OCI-LY3 (cell line): ENCODE measurements around the gene PATJ.
A peak's percentile ranks its signal among the peaks of the same experiment; 100 is the strongest.

Experiments
- H2AFZ ChIP-seq: fragments of 200-600, 300-600 bp; shearing (Covaris generic); 2 replicates; pipeline ENCODE4 v1.6.0; 2014; ENCODE audit warnings: antibody characterized with exemption, low read depth, low read length
- H3K27ac ChIP-seq: fragments of 200-600, 300-600 bp; sonication (generic); 2 replicates; pipeline ENCODE4 v1.5.1; 2014; ENCODE audit warnings: mild to moderate bottlenecking, low read length, moderate library complexity, mixed read lengths
- H3K27me3 ChIP-seq: fragments of 200-600, 300-600 bp; sonication (generic); 2 replicates; pipeline ENCODE4 v1.6.1; 2014; ENCODE audit warnings: low read depth, low read length, mixed read lengths
- H3K36me3 ChIP-seq: fragments of 200-600, 300-600 bp; sonication (generic); replicated peaks from 2 replicates; pipeline ENCODE3; 2014; ENCODE audit warnings: low read depth, low read length, mixed read lengths
- H3K4me1 ChIP-seq: fragments of 300-600, 200-600 bp; sonication (generic); 2 replicates; pipeline ENCODE4 v1.6.1; 2014; ENCODE audit warnings: low read length, mixed read lengths
- H3K4me2 ChIP-seq: fragments of 200-600, 300-600 bp; sonication (generic); 2 replicates; pipeline ENCODE4 v1.6.1; 2014; ENCODE audit warnings: low read length, mixed read lengths
- H3K4me3 ChIP-seq: fragments of 300-600, 200-600 bp; sonication (generic); 2 replicates; pipeline ENCODE4 v1.5.1; 2014; ENCODE audit warnings: antibody characterized with exemption, mild to moderate bottlenecking, low read length, moderate library complexity
- H3K79me2 ChIP-seq: fragments of 300-600, 200-600 bp; shearing (Covaris generic); 2 replicates; pipeline ENCODE4 v1.6.1; 2014; ENCODE audit warnings: mild to moderate bottlenecking, low read length, mixed read lengths
- H3K9ac ChIP-seq: fragments of 300-600, 200-600 bp; shearing (Covaris generic); 2 replicates; pipeline ENCODE4 v1.6.0; 2014; ENCODE audit warnings: mild to moderate bottlenecking, low read length, moderate library complexity
- H3K9me3 ChIP-seq: fragments of 200-600, 300-600 bp; shearing (Covaris generic); 2 replicates; pipeline ENCODE4 v1.6.1; 2014; ENCODE audit warnings: low read length, mixed read lengths; ENCODE audit not compliant: insufficient read depth
- H4K20me1 ChIP-seq: fragments of 200-600, 300-600 bp; sonication (generic); 2 replicates; pipeline ENCODE4 v1.6.1; 2016; ENCODE audit warnings: low read length, mixed read lengths; ENCODE audit not compliant: insufficient read depth
- EZH2phosphoT487 ChIP-seq: fragments of 200-600 bp; shearing (Covaris generic); IDR thresholded peaks from 2 replicates; pipeline ENCODE4 v1.6.1; 2018; ENCODE audit warnings: antibody characterized with exemption, mixed run types, low read depth
- TF ChIP-seq, protein P1 (sequence below): fragments of 200-600, 300-600 bp; sonication (generic); IDR thresholded peaks from 2 replicates; pipeline ENCODE4 v1.5.1; 2014; ENCODE audit warnings: antibody characterized with exemption, low read length, low read depth

PATJ gene

DNA sequence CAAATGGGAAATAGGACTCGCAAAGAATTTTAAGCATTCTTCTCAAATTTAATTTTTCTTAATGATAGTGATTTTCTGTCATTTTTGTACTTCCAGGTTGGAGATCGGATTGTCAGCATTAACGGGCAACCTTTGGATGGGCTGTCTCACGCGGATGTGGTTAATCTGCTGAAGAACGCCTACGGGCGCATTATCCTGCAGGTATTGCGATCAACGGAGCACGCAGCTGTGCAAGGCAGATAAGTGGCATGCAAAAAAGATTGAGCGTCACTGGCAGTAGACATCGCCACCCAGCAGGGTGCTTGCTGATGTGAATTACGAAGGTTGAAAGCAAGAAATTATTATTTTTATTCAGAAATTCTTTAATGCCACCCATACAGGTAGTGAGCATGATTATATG lies 386.5 kb downstream of the PATJ start:
- H3K4me1 ChIP-seq: no peaks in the 10 kb centered on the region
- no peaks in the 10 kb centered on the region for H4K20me1 ChIP-seq
- TF ChIP-seq EZH2phosphoT487: no peak
- TF ChIP-seq, protein P1, sequence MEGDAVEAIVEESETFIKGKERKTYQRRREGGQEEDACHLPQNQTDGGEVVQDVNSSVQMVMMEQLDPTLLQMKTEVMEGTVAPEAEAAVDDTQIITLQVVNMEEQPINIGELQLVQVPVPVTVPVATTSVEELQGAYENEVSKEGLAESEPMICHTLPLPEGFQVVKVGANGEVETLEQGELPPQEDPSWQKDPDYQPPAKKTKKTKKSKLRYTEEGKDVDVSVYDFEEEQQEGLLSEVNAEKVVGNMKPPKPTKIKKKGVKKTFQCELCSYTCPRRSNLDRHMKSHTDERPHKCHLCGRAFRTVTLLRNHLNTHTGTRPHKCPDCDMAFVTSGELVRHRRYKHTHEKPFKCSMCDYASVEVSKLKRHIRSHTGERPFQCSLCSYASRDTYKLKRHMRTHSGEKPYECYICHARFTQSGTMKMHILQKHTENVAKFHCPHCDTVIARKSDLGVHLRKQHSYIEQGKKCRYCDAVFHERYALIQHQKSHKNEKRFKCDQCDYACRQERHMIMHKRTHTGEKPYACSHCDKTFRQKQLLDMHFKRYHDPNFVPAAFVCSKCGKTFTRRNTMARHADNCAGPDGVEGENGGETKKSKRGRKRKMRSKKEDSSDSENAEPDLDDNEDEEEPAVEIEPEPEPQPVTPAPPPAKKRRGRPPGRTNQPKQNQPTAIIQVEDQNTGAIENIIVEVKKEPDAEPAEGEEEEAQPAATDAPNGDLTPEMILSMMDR: no peak
- H3K4me2 ChIP-seq: no peak overlapping the region
- no peak overlapping the region for H3K4me3 ChIP-seq
- no peaks in the 10 kb centered on the region for H3K79me2 ChIP-seq
- H3K9me3 ChIP-seq: no peaks in the 10 kb centered on the region
- no peak overlapping the region for H3K27ac ChIP-seq
- H3K9ac ChIP-seq: no peak overlapping the region
- no peak overlapping the region for H2AFZ ChIP-seq
- no peaks in the 10 kb centered on the region for H3K36me3 ChIP-seq
- no peaks in the 10 kb centered on the region for H3K27me3 ChIP-seq

DNA sequence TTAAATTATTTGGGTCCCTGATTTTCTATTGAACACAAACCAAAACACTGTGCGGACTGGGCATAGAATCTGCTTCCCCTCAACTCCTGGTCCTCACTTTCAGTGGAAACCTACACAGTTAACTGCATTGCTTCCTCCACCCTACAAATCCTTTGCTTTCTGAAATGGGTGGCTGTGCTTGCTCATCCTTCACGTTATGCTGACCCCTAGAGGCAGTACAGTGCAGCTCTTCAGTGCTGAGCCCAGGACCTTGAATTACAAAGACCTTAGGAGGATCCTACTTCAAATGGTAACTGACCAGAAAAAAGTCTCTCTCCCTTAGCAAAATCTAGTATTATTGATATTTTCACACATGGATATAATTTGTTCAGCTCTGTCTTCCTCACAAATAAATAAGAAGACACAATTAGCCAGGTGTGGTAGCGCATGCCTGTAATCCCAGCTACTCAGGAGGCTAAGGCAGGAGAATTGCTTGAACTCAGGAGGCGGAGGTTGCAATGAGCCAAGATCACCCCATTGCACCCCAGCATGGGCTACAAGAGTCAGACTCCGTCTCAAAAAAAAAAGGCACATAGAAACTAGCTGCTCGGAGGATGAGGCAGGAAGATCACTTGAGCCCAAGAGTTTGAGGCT lies 388.9 kb downstream of the PATJ start:
- H3K27ac ChIP-seq: no peak overlapping the region
- no peak overlapping the region for H3K4me3 ChIP-seq
- no peaks in the 10 kb centered on the region for H3K79me2 ChIP-seq
- H3K9ac ChIP-seq: no peak overlapping the region
- H4K20me1 ChIP-seq: no peaks in the 10 kb centered on the region
- no peaks in the 10 kb centered on the region for H3K4me1 ChIP-seq
- H3K27me3 ChIP-seq: no peaks in the 10 kb centered on the region
- H3K9me3 ChIP-seq: no peaks in the 10 kb centered on the region
- no peak for TF ChIP-seq EZH2phosphoT487
- TF ChIP-seq, protein P1: peak; percentile 78
- H3K4me2 ChIP-seq: no peak overlapping the region
- no peaks in the 10 kb centered on the region for H3K36me3 ChIP-seq
- no peak overlapping the region for H2AFZ ChIP-seq

- H3K36me3 ChIP-seq: no peaks in the 10 kb centered on the region
- H3K4me2 ChIP-seq: no peak overlapping the region
- H3K4me1 ChIP-seq: no peaks in the 10 kb centered on the region
- H3K4me3 ChIP-seq: no peak overlapping the region
- H3K27ac ChIP-seq: no peak overlapping the region
- no peak overlapping the region for H2AFZ ChIP-seq
- TF ChIP-seq, protein P1: no peak
- TF ChIP-seq EZH2phosphoT487: no peak
- no peak overlapping the region for H3K9ac ChIP-seq
- H4K20me1 ChIP-seq: no peaks in the 10 kb centered on the region
- H3K79me2 ChIP-seq: no peaks in the 10 kb centered on the region
- H3K27me3 ChIP-seq: no peaks in the 10 kb centered on the region
- no peaks in the 10 kb centered on the region for H3K9me3 ChIP-seq
These were observed 395.7 kb downstream of the PATJ start for GRCh38 chr1:62138029-62138428.

- H2AFZ ChIP-seq: no peak overlapping the region
- no peak overlapping the region for H3K4me2 ChIP-seq
- H3K79me2 ChIP-seq: no peaks in the 10 kb centered on the region
- H3K27me3 ChIP-seq: no peaks in the 10 kb centered on the region
- no peak overlapping the region for H3K27ac ChIP-seq
- TF ChIP-seq EZH2phosphoT487: no peak
- TF ChIP-seq, protein P1: no peak
- no peaks in the 10 kb centered on the region for H4K20me1 ChIP-seq
- no peaks in the 10 kb centered on the region for H3K4me1 ChIP-seq
- H3K36me3 ChIP-seq: no peaks in the 10 kb centered on the region
- no peak overlapping the region for H3K4me3 ChIP-seq
- H3K9me3 ChIP-seq: no peaks in the 10 kb centered on the region
- H3K9ac ChIP-seq: no peak overlapping the region
These were observed 397.1 kb downstream of the PATJ start for GRCh38 chr1:62139410-62139809.
